Progenitor cell of endocrine pancreas (in vitro differentiated cells): Measurements from ENCODE around the gene PPIE. TPM values are rescaled to one million over a fixed set of nuclear protein-coding genes. Genes with fewer than 3 reads are reported as not detected.
A peak's percentile ranks its signal among the peaks of the same experiment; 100 is the strongest.
"Not testable (repeated sequence)": the region's sequence is repeated elsewhere in the genome, so short reads cannot be mapped to it uniquely, and the experiment has no call there.

Experiments
- DNase-seq: peaks from one replicate; pipeline ENCODE4 v3.0.0; 2021; ENCODE audit warnings: low spot score; ENCODE audit not compliant: unreplicated experiment
- H3K27ac Mint-ChIP-seq: 2 replicates; pipeline ENCODE4 v1.8.0; 2021; ENCODE audit warnings: mild to moderate bottlenecking, moderate library complexity, mixed read lengths
- H3K27me3 Mint-ChIP-seq: 2 replicates; pipeline ENCODE4 v1.8.0; 2021; ENCODE audit warnings: mixed read lengths
- H3K36me3 Mint-ChIP-seq: 2 replicates; pipeline ENCODE4 v1.8.0; 2022; ENCODE audit warnings: mixed read lengths; ENCODE audit not compliant: insufficient read depth
- H3K4me1 Mint-ChIP-seq: 2 replicates; pipeline ENCODE4 v1.8.0; 2021; ENCODE audit warnings: low read depth, mixed read lengths
- H3K4me3 Mint-ChIP-seq: 2 replicates; pipeline ENCODE4 v1.8.0; 2021; ENCODE audit warnings: low read depth, mild to moderate bottlenecking, moderate library complexity, mixed read lengths
- H3K9me3 Mint-ChIP-seq: 2 replicates; pipeline ENCODE4 v1.8.0; 2021; ENCODE audit warnings: low read depth, mixed read lengths
- CTCF ChIP-seq: fragments of 200-600 bp; sonication (generic); IDR thresholded peaks from one replicate; pipeline ENCODE4 v1.5.0; 2021; ENCODE audit warnings: antibody characterized with exemption, mild to moderate bottlenecking; ENCODE audit not compliant: unreplicated experiment
- total RNA-seq: library from RNA; stranded (reverse); gene quantifications from 2 replicates; pipeline ENCODE4 v1.2.1, GENCODE V29; 2021

PPIE gene
- total RNA-seq, 1 donor from 2014 or later = 47.4 TPM

GRCh38 chr1:39788426-39788757 is 49.7 kb downstream of the PPIE start:
- H3K9me3 Mint-ChIP-seq = no peaks in the 10 kb centered on the region
- no peak for TF ChIP-seq CTCF
- DNase-seq = no peak
- H3K27me3 Mint-ChIP-seq = peaks cover 63% of the 10 kb centered on the region
- no peak overlapping the region for H3K27ac Mint-ChIP-seq
- H3K4me3 Mint-ChIP-seq = no peak overlapping the region
- peaks cover 2% of the 10 kb centered on the region for H3K4me1 Mint-ChIP-seq
- H3K36me3 Mint-ChIP-seq = no peaks in the 10 kb centered on the region

- peak within 1 kb of the TSS; percentile 57 for H3K27ac Mint-ChIP-seq
- H3K4me1 Mint-ChIP-seq = peaks cover 2% of the 10 kb centered on the region
- no peaks in the 10 kb centered on the region for H3K36me3 Mint-ChIP-seq
- peak within 1 kb of the TSS; percentile 68 for H3K4me3 Mint-ChIP-seq
- DNase-seq = peak; percentile 30
- TF ChIP-seq CTCF = no peak
- peaks cover 61% of the 10 kb centered on the region for H3K27me3 Mint-ChIP-seq
- no peaks in the 10 kb centered on the region for H3K9me3 Mint-ChIP-seq
Measured at GRCh38 chr1:39788758-39789570, 50.3 kb downstream of the PPIE start, which contains the start of gene BMP8B. TSS of gene BMP8B (minus strand) at chr1:39788865. CDS start at chr1:39788485, 380 bp downstream.

GRCh38 chr1:39789571-39790110 is 51.0 kb downstream of the PPIE start:
- peaks cover 2% of the 10 kb centered on the region for H3K4me1 Mint-ChIP-seq
- peaks cover 63% of the 10 kb centered on the region for H3K27me3 Mint-ChIP-seq
- H3K27ac Mint-ChIP-seq = peak overlapping the region; percentile 57
- no peaks in the 10 kb centered on the region for H3K36me3 Mint-ChIP-seq
- peak overlapping the region; percentile 68 for H3K4me3 Mint-ChIP-seq
- TF ChIP-seq CTCF = no peak
- no peaks in the 10 kb centered on the region for H3K9me3 Mint-ChIP-seq
- no peak for DNase-seq

- Mint-ChIP-seq H3K4me1 (peaks cover 3% of the 10 kb centered on the region), H3K27ac (no peak overlapping the region), H3K27me3 (peaks cover 56% of the 10 kb centered on the region), H3K36me3 (no peaks in the 10 kb centered on the region), H3K4me3 (no peak overlapping the region), H3K9me3 (no peaks in the 10 kb centered on the region)
- no peak for TF ChIP-seq CTCF
- DNase-seq = no peak
Measured at GRCh38 chr1:39791838-39792237, 53.2 kb downstream of the PPIE start.

GRCh38 chr1:39795651-39796050 is 57.0 kb downstream of the PPIE start:
- H3K27me3 Mint-ChIP-seq = peaks cover 40% of the 10 kb centered on the region
- H3K4me1 Mint-ChIP-seq = peaks cover 2% of the 10 kb centered on the region
- H3K27ac Mint-ChIP-seq = no peak overlapping the region
- TF ChIP-seq CTCF = no peak
- H3K4me3 Mint-ChIP-seq = no peak overlapping the region
- no peaks in the 10 kb centered on the region for H3K9me3 Mint-ChIP-seq
- DNase-seq = no peak
- no peaks in the 10 kb centered on the region for H3K36me3 Mint-ChIP-seq

GRCh38 chr1:39798859-39799769 is 60.4 kb downstream of the PPIE start:
- not testable (repeated sequence) for H3K36me3 Mint-ChIP-seq, H3K4me1 Mint-ChIP-seq, H3K27ac Mint-ChIP-seq, H3K9me3 Mint-ChIP-seq, H3K4me3 Mint-ChIP-seq, DNase-seq
- peaks cover 15% of the 10 kb centered on the region for H3K27me3 Mint-ChIP-seq
